Keratinocyte (primary cell): ENCODE results near the gene TFEC.

Source experiments
- CTCF ChIP-seq, 3 experiments: IDR thresholded peaks in 1 of 3; conservative IDR thresholded peaks in 1 of 3; optimal IDR thresholded peaks in 1 of 3; 2 replicates in 2 of 3; 3 replicates in 1 of 3; pipeline versions ENCODE3 to v1.5.1; 2011; ENCODE audit warnings: low read length in 3 of 3, mild to moderate bottlenecking in 3 of 3, moderate library complexity in 2 of 3, control low read depth in 1 of 3, inconsistent platforms in 1 of 3; ENCODE audit not compliant: insufficient read depth in 2 of 3; ENCODE audit errors: extremely low read depth in 1 of 3
- EZH2 ChIP-seq: IDR thresholded peaks from one replicate; pipeline ENCODE4 v1.6.1; 2012; ENCODE audit warnings: inconsistent platforms, mild to moderate bottlenecking, low read length, moderate library complexity

GRCh38 chr7:115920367-115920766, 110.2 kb downstream of the TFEC start:
- no peak for TF ChIP-seq CTCF (optimal IDR thresholded peaks at IDR 0.05 in 1 of 3, IDR thresholded peaks at IDR 0.05 in 1 of 3, conservative IDR thresholded peaks at IDR 0.05 in 1 of 3; ENCODE audit: extremely low read depth in 1 of 3, insufficient read depth in 2 of 3, low read length in 3 of 3)
- no peak for TF ChIP-seq EZH2
